Measurements from ENCODE around the gene TRRAP. TPM values are rescaled to one million over a fixed set of nuclear protein-coding genes. Genes with fewer than 3 reads are reported as not detected.

The TRRAP gene
- polyA plus RNA-seq, 1 donor (not counting 4 experiments of a cell fraction or from before 2014, with no cell fraction given), result 6.1 TPM

DNA sequence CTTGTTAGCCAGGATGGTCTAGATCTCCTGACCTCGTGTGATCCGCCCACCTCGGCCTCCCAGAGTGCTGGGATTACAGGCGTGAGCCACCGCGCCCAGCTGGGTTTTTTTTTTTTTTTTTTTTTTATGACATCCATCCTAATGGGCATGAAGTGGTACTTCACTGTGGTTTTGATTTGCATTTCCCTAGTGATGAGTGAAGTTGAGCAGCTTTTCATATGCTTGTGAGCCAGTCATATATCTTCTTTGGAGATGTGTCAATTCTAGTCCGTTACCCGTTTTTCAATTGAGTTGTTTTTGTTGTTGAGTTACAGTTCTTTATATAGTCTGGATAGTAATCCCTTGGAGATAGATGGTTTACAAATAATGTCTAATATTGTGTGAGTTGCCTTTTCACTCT lies 137.9 kb downstream of the TRRAP start:
- Histone ChIP-seq H3K79me2 (ENCODE audit: control insufficient read depth, insufficient read depth, low read length) (no peaks in the 10 kb centered on the region), H3K27me3 (ENCODE audit: control insufficient read depth, extremely low read depth, insufficient read depth, low read length) (no peaks in the 10 kb centered on the region), H3K9me3 (ENCODE audit: control insufficient read depth, low read depth, low read length) (no peaks in the 10 kb centered on the region), H4K20me1 (ENCODE audit: control insufficient read depth, extremely low read depth, insufficient read depth, low read length) (no peaks in the 10 kb centered on the region), H3K36me3 (ENCODE audit: control insufficient read depth in 2 of 2, extremely low read depth in 1 of 2, insufficient read depth in 2 of 2, low read length in 2 of 2) (peaks cover 13 to 47% of the 10 kb centered on the region in 2 experiments), H3K27ac (ENCODE audit: control insufficient read depth, insufficient read depth, low read length) (no peak overlapping the region), H3K4me3 (ENCODE audit: control insufficient read depth in 2 of 3, extremely low read depth in 1 of 3, insufficient read depth in 2 of 3, low read depth in 1 of 3, low read length in 3 of 3) (no peak overlapping the region), H3K4me2 (ENCODE audit: control insufficient read depth, extremely low read depth, insufficient read depth, low read depth, low read length) (no peak overlapping the region), H3K9me1 (ENCODE audit: control insufficient read depth, extremely low read depth, insufficient read depth, low read length) (no peaks in the 10 kb centered on the region), H3K9ac (ENCODE audit: control insufficient read depth, extremely low read depth, insufficient read depth, low read length) (no peak overlapping the region), H3K4me1 (ENCODE audit: control insufficient read depth, extremely low read depth, insufficient read depth, low read length) (no peaks in the 10 kb centered on the region), H2AFZ (ENCODE audit: control insufficient read depth, low read length) (no peak overlapping the region)
- no peak for FAIRE-seq
- dilution Hi-C loops (cut with MboI; ENCODE audit: extremely low pct_ligation_motif_present, low sequenced_read_pairs), result no loop called here
- TF ChIP-seq CTCF (optimal IDR thresholded peaks at IDR 0.05 in 1 of 3, IDR thresholded peaks at IDR 0.05 in 1 of 3, conservative IDR thresholded peaks at IDR 0.05 in 1 of 3; ENCODE audit: extremely low read depth in 1 of 3, insufficient read depth in 2 of 3, low read length in 3 of 3) (no peak), EZH2 (IDR thresholded peaks at IDR 0.05; ENCODE audit: low read length) (no peak)
- no peak for DNase-seq (ENCODE audit: low read depth, low spot score)

GRCh38 chr7:99019523-99020412 lies 141.4 kb downstream of the TRRAP start:
- no peak overlapping the region for H3K4me3 ChIP-seq (ENCODE audit: control insufficient read depth in 2 of 3, extremely low read depth in 1 of 3, insufficient read depth in 2 of 3, low read depth in 1 of 3, low read length in 3 of 3)
- no peak for DNase-seq (ENCODE audit: low read depth, low spot score)
- no peak overlapping the region for H3K9ac ChIP-seq (ENCODE audit: control insufficient read depth, extremely low read depth, insufficient read depth, low read length)
- H3K9me3 ChIP-seq (ENCODE audit: control insufficient read depth, low read depth, low read length), result no peaks in the 10 kb centered on the region
- no peaks in the 10 kb centered on the region for H3K4me1 ChIP-seq (ENCODE audit: control insufficient read depth, extremely low read depth, insufficient read depth, low read length)
- no peak for FAIRE-seq
- dilution Hi-C loops (cut with MboI; ENCODE audit: extremely low pct_ligation_motif_present, low sequenced_read_pairs), result no loop called here
- no peaks in the 10 kb centered on the region for H4K20me1 ChIP-seq (ENCODE audit: control insufficient read depth, extremely low read depth, insufficient read depth, low read length)
- H2AFZ ChIP-seq (ENCODE audit: control insufficient read depth, low read length), result no peak overlapping the region
- H3K9me1 ChIP-seq (ENCODE audit: control insufficient read depth, extremely low read depth, insufficient read depth, low read length), result no peaks in the 10 kb centered on the region
- no peak for TF ChIP-seq EZH2 (IDR thresholded peaks at IDR 0.05; ENCODE audit: low read length)
- no peak for TF ChIP-seq CTCF (optimal IDR thresholded peaks at IDR 0.05 in 1 of 3, IDR thresholded peaks at IDR 0.05 in 1 of 3, conservative IDR thresholded peaks at IDR 0.05 in 1 of 3; ENCODE audit: extremely low read depth in 1 of 3, insufficient read depth in 2 of 3, low read length in 3 of 3)
- no peak overlapping the region for H3K4me2 ChIP-seq (ENCODE audit: control insufficient read depth, extremely low read depth, insufficient read depth, low read depth, low read length)
- no peaks in the 10 kb centered on the region for H3K27me3 ChIP-seq (ENCODE audit: control insufficient read depth, extremely low read depth, insufficient read depth, low read length)
- H3K79me2 ChIP-seq (ENCODE audit: control insufficient read depth, insufficient read depth, low read length), result no peaks in the 10 kb centered on the region
- H3K36me3 ChIP-seq (ENCODE audit: control insufficient read depth in 2 of 2, extremely low read depth in 1 of 2, insufficient read depth in 2 of 2, low read length in 2 of 2), result peaks cover 2 to 19% of the 10 kb centered on the region in 2 experiments
- no peak overlapping the region for H3K27ac ChIP-seq (ENCODE audit: control insufficient read depth, insufficient read depth, low read length)
